OCI-LY1 (cell line): ENCODE results near the gene FHOD3.

ENCODE experiments used
- EZH2 ChIP-seq: fragments of 200-600 bp; sonication (generic), shearing (Covaris generic); IDR thresholded peaks from 2 replicates; pipeline ENCODE4 v1.8.0; 2017; ENCODE audit warnings: borderline replicate concordance, mixed run types, mild to moderate bottlenecking, antibody characterized with exemption, low read length, moderate library complexity, mixed read lengths
- TF ChIP-seq, protein P1 (sequence below): fragments of 200-600 bp; sonication (generic), shearing (Covaris generic); IDR thresholded peaks from 2 replicates; pipeline ENCODE4 v1.5.1; 2017; ENCODE audit warnings: mild to moderate bottlenecking, antibody characterized with exemption, low read length, moderate library complexity, mixed read lengths

- TF ChIP-seq, protein P1, sequence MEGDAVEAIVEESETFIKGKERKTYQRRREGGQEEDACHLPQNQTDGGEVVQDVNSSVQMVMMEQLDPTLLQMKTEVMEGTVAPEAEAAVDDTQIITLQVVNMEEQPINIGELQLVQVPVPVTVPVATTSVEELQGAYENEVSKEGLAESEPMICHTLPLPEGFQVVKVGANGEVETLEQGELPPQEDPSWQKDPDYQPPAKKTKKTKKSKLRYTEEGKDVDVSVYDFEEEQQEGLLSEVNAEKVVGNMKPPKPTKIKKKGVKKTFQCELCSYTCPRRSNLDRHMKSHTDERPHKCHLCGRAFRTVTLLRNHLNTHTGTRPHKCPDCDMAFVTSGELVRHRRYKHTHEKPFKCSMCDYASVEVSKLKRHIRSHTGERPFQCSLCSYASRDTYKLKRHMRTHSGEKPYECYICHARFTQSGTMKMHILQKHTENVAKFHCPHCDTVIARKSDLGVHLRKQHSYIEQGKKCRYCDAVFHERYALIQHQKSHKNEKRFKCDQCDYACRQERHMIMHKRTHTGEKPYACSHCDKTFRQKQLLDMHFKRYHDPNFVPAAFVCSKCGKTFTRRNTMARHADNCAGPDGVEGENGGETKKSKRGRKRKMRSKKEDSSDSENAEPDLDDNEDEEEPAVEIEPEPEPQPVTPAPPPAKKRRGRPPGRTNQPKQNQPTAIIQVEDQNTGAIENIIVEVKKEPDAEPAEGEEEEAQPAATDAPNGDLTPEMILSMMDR, result no peak
- TF ChIP-seq EZH2, result no peak
Measured at GRCh38 chr18:36349552-36349951, 52.0 kb downstream of the FHOD3 start.
